ENCODE measurements around the gene UBE2L3. TPM values are rescaled to one million over a fixed set of nuclear protein-coding genes. Genes with fewer than 3 reads are reported as not detected.

UBE2L3 gene
- polyA plus RNA-seq, 12 donors, result 36.3 to 47.9 (median 42.0) TPM; not detected in 1

- DNase-seq, result no peak
Observed at GRCh38 chr22:21665047-21665851, 97.7 kb downstream of the UBE2L3 start.

GRCh38 chr22:21666786-21667185, 99.3 kb downstream of the UBE2L3 start:
- no peak for DNase-seq

- DNase-seq, result no peak
Observed at GRCh38 chr22:21669026-21669425, 101.5 kb downstream of the UBE2L3 start.

GRCh38 chr22:21672107-21672629, 104.7 kb downstream of the UBE2L3 start:
- DNase-seq, result no peak

Other genes starting within 250 kb of the UBE2L3 start
- gene RIMBP3B, start 184.0 kb upstream of the UBE2L3 start, polyA plus RNA-seq (ENCODE audit: insufficient read length in 12 of 12), result under 1 TPM in 3 of 12 donors, not detected in 9; 0.05 to 0.13 (median 0.10) TPM
- gene HIC2, start 150.3 kb upstream of the UBE2L3 start, polyA plus RNA-seq (ENCODE audit: insufficient read length in 12 of 12), result 10 to 100 TPM in 2 of 12 donors, 1 to 10 TPM in 9, not detected in 1; 3.2 to 11.3 (median 4.8) TPM
- gene TMEM191C, start 100.3 kb upstream of the UBE2L3 start, polyA plus RNA-seq (ENCODE audit: insufficient read length in 12 of 12), result 1 to 10 TPM in 2 of 12 donors, under 1 TPM in 8, not detected in 2; 0.27 to 2.5 (median 0.49) TPM
- gene RIMBP3C, start 16.3 kb upstream of the UBE2L3 start, polyA plus RNA-seq (ENCODE audit: insufficient read length in 12 of 12), result under 1 TPM in 10 of 12 donors, not detected in 2; 0.10 to 0.84 (median 0.32) TPM
- 1 to 10 TPM in 10 of 12 donors, not detected in 2; 2.8 to 7.8 (median 3.4) TPM for gene YDJC, start 62.3 kb downstream of the UBE2L3 start, polyA plus RNA-seq (ENCODE audit: insufficient read length in 12 of 12)
- under 1 TPM in 10 of 12 donors, not detected in 2; 0.12 to 0.94 (median 0.45) TPM for gene CCDC116, start 65.0 kb downstream of the UBE2L3 start, polyA plus RNA-seq (ENCODE audit: insufficient read length in 12 of 12)
- gene SDF2L1, start 74.6 kb downstream of the UBE2L3 start, polyA plus RNA-seq (ENCODE audit: insufficient read length in 12 of 12), result 10 to 100 TPM in 1 of 12 donors, 1 to 10 TPM in 10, not detected in 1; 4.1 to 15.9 (median 7.2) TPM
- 10 to 100 TPM in 11 of 12 donors, not detected in 1; 25.5 to 43.5 (median 28.5) TPM for gene PPIL2, start 98.3 kb downstream of the UBE2L3 start, polyA plus RNA-seq (ENCODE audit: insufficient read length in 12 of 12)
- gene YPEL1, start 168.1 kb downstream of the UBE2L3 start, polyA plus RNA-seq (ENCODE audit: insufficient read length in 12 of 12), result 10 to 100 TPM in 10 of 12 donors, not detected in 2; 12.1 to 25.4 (median 20.0) TPM